A549 (cell line): ENCODE measurements around the gene TRPM5.

Source experiments
- CTCF ChIP-seq: fragments of >200 bp; sonication (Bioruptor Twin); formaldehyde crosslinking; IDR thresholded peaks from 3 replicates; pipeline ENCODE4 v1.5.1; 2016
- ESRRA ChIP-seq: fragments of 150-350 bp; IDR thresholded peaks from 2 replicates; pipeline ENCODE4 v1.6.1; 2014; ENCODE audit warnings: mild to moderate bottlenecking, low read length, borderline replicate concordance
- HDAC2 ChIP-seq: fragments of 200-600 bp; sonication (generic); IDR thresholded peaks from 2 replicates; pipeline ENCODE4 v1.6.1; 2016
- KDM1A ChIP-seq: fragments of 200-600 bp; sonication (generic); IDR thresholded peaks from 2 replicates; pipeline ENCODE4 v1.6.1; 2016; ENCODE audit warnings: low read depth, mild to moderate bottlenecking
- ZFP36 ChIP-seq: fragments of 450-650 bp; IDR thresholded peaks from 2 replicates; pipeline ENCODE4 v1.6.1; 2014; ENCODE audit warnings: borderline replicate concordance; ENCODE audit not compliant: partially characterized antibody

- no peak for TF ChIP-seq HDAC2
- TF ChIP-seq CTCF = no peak
- no peak for TF ChIP-seq KDM1A
- TF ChIP-seq ZFP36 = no peak
- no peak for TF ChIP-seq ESRRA
These were observed 21.1 kb upstream of the TRPM5 start for GRCh38 chr11:2465202-2466068.
